ENCODE results near the gene HOXC10.

GRCh38 chr12:53987787-53988230 lies 2.9 kb downstream of the HOXC10 start:
- no peak for TF ChIP-seq CTCF (IDR thresholded peaks at IDR 0.05)
- TF ChIP-seq EZH2 (IDR thresholded peaks at IDR 0.05; ENCODE audit: borderline replicate concordance, insufficient read depth, low read depth, low read length, poor library complexity, severe bottlenecking): no peak
